ENCODE data around the gene ARRB1.

ARRB1 gene

GRCh38 chr11:75233754-75234172 is 117.7 kb downstream of the ARRB1 start:
- no peak for DNase-seq (ENCODE audit: low read depth in 2 of 2)

GRCh38 chr11:75230621-75231020 is 120.8 kb downstream of the ARRB1 start:
- no peak for DNase-seq (ENCODE audit: low read depth in 2 of 2)

DNA sequence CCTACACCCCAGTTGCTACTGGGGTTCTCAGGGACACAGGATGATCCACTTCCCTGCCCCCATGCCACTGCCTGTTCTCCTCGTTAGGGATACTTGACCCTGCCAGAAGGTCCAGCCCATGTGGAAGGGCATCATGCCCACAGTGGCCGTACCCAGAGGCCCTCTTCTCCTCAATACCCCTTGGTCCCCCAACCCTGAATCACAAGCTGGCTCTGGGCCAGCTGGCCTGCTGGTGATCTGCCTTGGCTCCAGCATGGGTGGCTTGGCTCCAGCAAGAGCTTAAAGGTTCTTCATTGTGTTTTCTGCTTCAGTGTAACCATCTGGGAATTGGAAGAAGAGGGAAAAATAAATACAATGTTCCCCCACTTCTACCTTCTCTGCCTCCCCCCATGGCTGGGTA is 122.0 kb downstream of the ARRB1 start:
- DNase-seq (ENCODE audit: low read depth in 2 of 2) = no peak

DNA sequence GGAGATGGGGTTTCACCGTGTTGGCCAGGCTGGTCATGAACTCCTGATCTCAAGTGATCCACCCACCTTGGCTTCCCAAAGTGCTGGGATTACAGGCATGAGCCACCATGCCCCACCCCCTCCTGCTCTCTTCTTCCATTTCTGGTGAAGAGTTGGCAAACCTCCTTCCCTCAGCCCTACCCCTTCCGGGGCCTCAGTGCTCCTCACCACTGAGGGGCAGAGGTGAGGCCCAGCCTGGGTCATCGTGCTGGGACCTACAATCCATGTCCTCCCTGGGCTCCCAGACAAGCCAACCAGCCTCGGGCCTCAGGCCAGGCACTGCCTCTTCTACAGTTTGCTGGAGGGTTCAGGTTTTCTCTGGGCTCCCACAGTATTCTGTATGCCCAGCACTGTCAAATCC is 125.7 kb downstream of the ARRB1 start:
- DNase-seq (ENCODE audit: low read depth in 2 of 2) = no peak

DNA sequence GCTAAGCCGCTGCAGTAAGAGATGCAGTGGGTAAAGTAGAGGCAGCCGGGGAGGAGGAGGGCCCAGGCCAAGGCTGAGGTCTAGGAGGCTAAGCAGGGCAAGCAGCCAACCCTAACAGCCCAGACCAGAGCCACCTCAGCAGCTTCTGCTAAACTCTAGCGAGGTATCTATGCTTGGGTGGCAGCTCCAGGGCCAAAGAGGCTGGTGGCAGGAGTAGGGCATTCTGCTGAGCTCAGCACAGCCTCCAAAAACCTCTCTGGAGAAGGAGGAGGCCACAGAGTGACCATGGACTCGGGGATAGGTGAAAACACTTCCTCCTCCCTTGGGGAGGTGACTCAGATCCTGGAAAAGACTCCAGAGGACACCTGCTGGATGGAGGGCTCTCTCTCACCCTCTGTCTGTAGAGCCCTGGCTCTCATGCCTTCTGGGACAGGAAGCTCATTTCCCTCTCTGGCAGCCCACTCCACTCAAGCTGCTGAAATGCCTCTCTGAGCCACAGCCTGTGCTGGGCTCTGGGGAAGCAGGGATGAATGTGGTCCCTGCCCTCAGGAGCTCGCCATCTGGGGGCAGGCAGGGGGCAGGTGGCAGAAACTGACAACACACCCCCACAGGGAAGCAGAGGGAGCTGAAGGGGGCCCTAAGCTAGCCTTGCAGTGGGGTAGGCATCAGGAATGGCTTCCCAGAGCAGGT is 127.4 kb downstream of the ARRB1 start:
- DNase-seq (ENCODE audit: low read depth in 2 of 2) = no peak

GRCh38 chr11:75219869-75220268 is 131.6 kb downstream of the ARRB1 start:
- DNase-seq (ENCODE audit: low read depth in 2 of 2) = no peak

GRCh38 chr11:75214843-75215242 is 136.6 kb downstream of the ARRB1 start:
- no peak for DNase-seq (ENCODE audit: low read depth in 2 of 2)

GRCh38 chr11:75214411-75214821 is 137.0 kb downstream of the ARRB1 start:
- DNase-seq (ENCODE audit: low read depth in 2 of 2) = peak; percentile 59

All from stimulated activated CD4-positive, alpha-beta T cell treated with anti-CD3 and anti-CD28 coated beads, Interleukin-1b, Interleukin-23, amount 100 ng/mL, for 4 hours (primary cell).